Measurements from ENCODE around the gene LDLRAP1. TPM values are rescaled to one million over a fixed set of nuclear protein-coding genes. Genes with fewer than 3 reads are reported as not detected.
"Not testable (repeated sequence)": the region's sequence is repeated elsewhere in the genome, so short reads cannot be mapped to it uniquely, and the experiment has no call there.

LDLRAP1 gene
- total and polyA plus RNA-seq, 4 experiments from 2014 or later, result 201 to 306 (median 222) TPM

GRCh38 chr1:25588224-25588623 is 44.8 kb downstream of the LDLRAP1 start:
- H3K4me1 ChIP-seq (ENCODE audit: insufficient read depth, low read length), result peaks cover 20% of the 10 kb centered on the region
- H3K27me3 Mint-ChIP-seq; H3K27me3 ChIP-seq (ENCODE audit: insufficient read depth, low read length); H3K27ac ChIP-seq (ENCODE audit: low read depth, low read length); H3K27ac Mint-ChIP-seq; H3K4me3 Mint-ChIP-seq; DNase-seq; H3K9me3 ChIP-seq (ENCODE audit: control insufficient read depth in 1 of 2, low read length in 2 of 2); POLR2A ChIA-PET (ENCODE audit: partially characterized antibody); CTCF ChIA-PET (ENCODE audit: partially characterized antibody); H3K36me3 ChIP-seq (ENCODE audit: insufficient read depth, low read length); H3K36me3 Mint-ChIP-seq; H3K4me3 ChIP-seq (ENCODE audit: low read length in 2 of 2); intact Hi-C loops (cut with micrococcal nuclease); H3K9me3 Mint-ChIP-seq: not testable (repeated sequence)
- H3K4me1 Mint-ChIP-seq, result peaks cover 15 to 33% (median 18%) of the 10 kb centered on the region in 4 donors

- H3K4me3 Mint-ChIP-seq; POLR2A ChIA-PET (ENCODE audit: partially characterized antibody); H3K36me3 ChIP-seq (ENCODE audit: insufficient read depth, low read length); intact Hi-C loops (cut with micrococcal nuclease); H3K27me3 ChIP-seq (ENCODE audit: insufficient read depth, low read length); H3K27ac ChIP-seq (ENCODE audit: low read depth, low read length); H3K9me3 ChIP-seq (ENCODE audit: control insufficient read depth in 1 of 2, low read length in 2 of 2); H3K27me3 Mint-ChIP-seq; H3K4me3 ChIP-seq (ENCODE audit: low read length in 2 of 2); CTCF ChIA-PET (ENCODE audit: partially characterized antibody); H3K36me3 Mint-ChIP-seq; DNase-seq; H3K9me3 Mint-ChIP-seq: not testable (repeated sequence)
- peak overlapping the region in 3 of 7 donors; percentile 35 to 57 (median 42) for H3K27ac Mint-ChIP-seq
- peaks cover 20% of the 10 kb centered on the region for H3K4me1 ChIP-seq (ENCODE audit: insufficient read depth, low read length)
- H3K4me1 Mint-ChIP-seq, result peaks cover 13 to 33% (median 18%) of the 10 kb centered on the region in 4 donors
Observed at GRCh38 chr1:25588786-25589185, 45.4 kb downstream of the LDLRAP1 start.

- ChIA-PET CTCF (ENCODE audit: partially characterized antibody) (interaction anchor here (0.9 to 1.0 kb wide), 2 partner anchors 11 to 17 kb away, joined by 3 read pairs; no protein-coding TSS in a partner anchor), POLR2A (ENCODE audit: partially characterized antibody) (no interaction called here)
- H3K9me3 Mint-ChIP-seq, result peaks cover 0 to 2% (median 0%) of the 10 kb centered on the region in 8 donors
- no peaks in the 10 kb centered on the region for H3K36me3 ChIP-seq (ENCODE audit: insufficient read depth, low read length)
- H3K27ac ChIP-seq (ENCODE audit: low read depth, low read length), result no peak overlapping the region
- no peaks in the 10 kb centered on the region for H3K27me3 Mint-ChIP-seq
- intact Hi-C loops (cut with micrococcal nuclease), result no loop called here
- no peak overlapping the region for H3K4me3 Mint-ChIP-seq
- H3K36me3 Mint-ChIP-seq, result peaks cover 0 to 3% of the 10 kb centered on the region in 2 donors
- H3K4me3 ChIP-seq (ENCODE audit: low read length in 2 of 2), result no peak overlapping the region
- H3K27me3 ChIP-seq (ENCODE audit: insufficient read depth, low read length), result no peaks in the 10 kb centered on the region
- no peaks in the 10 kb centered on the region for H3K9me3 ChIP-seq (ENCODE audit: control insufficient read depth in 1 of 2, low read length in 2 of 2)
- peaks cover 13 to 26% (median 16%) of the 10 kb centered on the region in 4 donors for H3K4me1 Mint-ChIP-seq
- peaks cover 20% of the 10 kb centered on the region for H3K4me1 ChIP-seq (ENCODE audit: insufficient read depth, low read length)
- DNase-seq, result no peak
- peak overlapping the region in 3 of 7 donors; percentile 30 to 64 (median 62) for H3K27ac Mint-ChIP-seq
Observed at GRCh38 chr1:25590096-25590824, 46.9 kb downstream of the LDLRAP1 start.

- Mint-ChIP-seq H3K4me3 (no peak overlapping the region), H3K27ac (no peak overlapping the region), H3K9me3 (peaks cover 0 to 2% (median 0%) of the 10 kb centered on the region in 8 donors), H3K27me3 (no peaks in the 10 kb centered on the region), H3K36me3 (peaks cover 0 to 3% of the 10 kb centered on the region in 2 donors), H3K4me1 (peaks cover 9 to 13% (median 13%) of the 10 kb centered on the region in 4 donors)
- Histone ChIP-seq H3K27ac (ENCODE audit: low read depth, low read length) (no peak overlapping the region), H3K4me1 (ENCODE audit: insufficient read depth, low read length) (peaks cover 9% of the 10 kb centered on the region), H3K27me3 (ENCODE audit: insufficient read depth, low read length) (no peaks in the 10 kb centered on the region), H3K36me3 (ENCODE audit: insufficient read depth, low read length) (no peaks in the 10 kb centered on the region), H3K9me3 (ENCODE audit: control insufficient read depth in 1 of 2, low read length in 2 of 2) (no peaks in the 10 kb centered on the region), H3K4me3 (ENCODE audit: low read length in 2 of 2) (no peak overlapping the region)
- no peak for DNase-seq
- ChIA-PET POLR2A (ENCODE audit: partially characterized antibody) (interaction anchor here (1.3 kb wide), 1 partner anchor 50 kb away, joined by 3 read pairs; the partner anchor contains the start of gene LDLRAP1), CTCF (ENCODE audit: partially characterized antibody) (interaction anchor here (1.0 to 1.2 kb wide), 2 partner anchors 216 to 302 kb away, joined by 3 read pairs; no protein-coding TSS in a partner anchor)
- intact Hi-C loops (cut with micrococcal nuclease), result no loop called here
Observed at GRCh38 chr1:25593861-25594260, 50.5 kb downstream of the LDLRAP1 start.

GRCh38 chr1:25594971-25595370 is 51.6 kb downstream of the LDLRAP1 start:
- H3K27me3 ChIP-seq (ENCODE audit: insufficient read depth, low read length), result no peaks in the 10 kb centered on the region
- no peaks in the 10 kb centered on the region for H3K9me3 ChIP-seq (ENCODE audit: control insufficient read depth in 1 of 2, low read length in 2 of 2)
- peaks cover 9% of the 10 kb centered on the region for H3K4me1 ChIP-seq (ENCODE audit: insufficient read depth, low read length)
- no peak overlapping the region for H3K4me3 ChIP-seq (ENCODE audit: low read length in 2 of 2)
- no peak overlapping the region for H3K27ac ChIP-seq (ENCODE audit: low read depth, low read length)
- peaks cover 0 to 2% (median 0%) of the 10 kb centered on the region in 8 donors for H3K9me3 Mint-ChIP-seq
- H3K36me3 ChIP-seq (ENCODE audit: insufficient read depth, low read length), result no peaks in the 10 kb centered on the region
- peaks cover 0 to 6% of the 10 kb centered on the region in 2 donors for H3K36me3 Mint-ChIP-seq
- peak overlapping the region in 3 of 7 donors; percentile 23 to 86 (median 31) for H3K27ac Mint-ChIP-seq
- ChIA-PET CTCF (ENCODE audit: partially characterized antibody) (interaction anchor here (0.8 kb wide), 1 partner anchor 15 kb away, joined by 3 read pairs; no protein-coding TSS in a partner anchor), POLR2A (ENCODE audit: partially characterized antibody) (interaction anchor here (1.3 kb wide), 1 partner anchor 81 kb away, joined by 3 read pairs; no protein-coding TSS in a partner anchor)
- intact Hi-C loops (cut with micrococcal nuclease), result no loop called here
- DNase-seq, result no peak
- H3K4me1 Mint-ChIP-seq, result peaks cover 8 to 12% (median 9%) of the 10 kb centered on the region in 4 donors
- H3K27me3 Mint-ChIP-seq, result no peaks in the 10 kb centered on the region
- H3K4me3 Mint-ChIP-seq, result no peak overlapping the region

GRCh38 chr1:25596641-25597040 is 53.2 kb downstream of the LDLRAP1 start:
- H3K27me3 ChIP-seq (ENCODE audit: insufficient read depth, low read length); H3K36me3 ChIP-seq (ENCODE audit: insufficient read depth, low read length); H3K4me3 Mint-ChIP-seq; intact Hi-C loops (cut with micrococcal nuclease); DNase-seq; H3K4me1 ChIP-seq (ENCODE audit: insufficient read depth, low read length); H3K36me3 Mint-ChIP-seq; H3K27ac Mint-ChIP-seq; H3K27ac ChIP-seq (ENCODE audit: low read depth, low read length); H3K9me3 ChIP-seq (ENCODE audit: control insufficient read depth in 1 of 2, low read length in 2 of 2); H3K27me3 Mint-ChIP-seq; H3K4me3 ChIP-seq (ENCODE audit: low read length in 2 of 2); H3K9me3 Mint-ChIP-seq; POLR2A ChIA-PET (ENCODE audit: partially characterized antibody); H3K4me1 Mint-ChIP-seq: not testable (repeated sequence)
- CTCF ChIA-PET (ENCODE audit: partially characterized antibody), result interaction anchor here (1.7 to 2.4 kb wide), 2 partner anchors 12 to 24 kb away, joined by 5 to 16 read pairs; no protein-coding TSS in a partner anchor

GRCh38 chr1:25598879-25599278 is 55.5 kb downstream of the LDLRAP1 start:
- Mint-ChIP-seq H3K9me3 (peaks cover 0 to 2% (median 0%) of the 10 kb centered on the region in 8 donors), H3K27ac (no peak overlapping the region), H3K4me3 (no peak overlapping the region), H3K27me3 (no peaks in the 10 kb centered on the region), H3K36me3 (peaks cover 0 to 6% of the 10 kb centered on the region in 2 donors), H3K4me1 (peaks cover 0 to 6% (median 2%) of the 10 kb centered on the region in 4 donors)
- Histone ChIP-seq H3K36me3 (ENCODE audit: insufficient read depth, low read length) (no peaks in the 10 kb centered on the region), H3K9me3 (ENCODE audit: control insufficient read depth in 1 of 2, low read length in 2 of 2) (no peaks in the 10 kb centered on the region), H3K4me1 (ENCODE audit: insufficient read depth, low read length) (no peaks in the 10 kb centered on the region), H3K27ac (ENCODE audit: low read depth, low read length) (no peak overlapping the region), H3K27me3 (ENCODE audit: insufficient read depth, low read length) (no peaks in the 10 kb centered on the region), H3K4me3 (ENCODE audit: low read length in 2 of 2) (no peak overlapping the region)
- intact Hi-C loops (cut with micrococcal nuclease), result no loop called here
- DNase-seq, result no peak
- ChIA-PET CTCF (ENCODE audit: partially characterized antibody) (interaction anchor here (0.7 to 2.4 kb wide), 6 partner anchors 10 to 213 kb away, joined by 3 to 16 read pairs (median 3); no protein-coding TSS in a partner anchor), POLR2A (ENCODE audit: partially characterized antibody) (interaction anchor here (0.9 to 1.4 kb wide), 2 partner anchors 27 to 50 kb away, joined by 4 read pairs; no protein-coding TSS in a partner anchor)
